BE2C (cell line): ENCODE results near the gene HEATR3.

Experiments
- DNase-seq: peaks from one replicate; pipeline ENCODE4 v3.0.0-alpha.2; 2020
- H3K27me3 ChIP-seq: fragments of 250-450 bp; sonication (Bioruptor Pico); 2 replicates; pipeline ENCODE4 v1.5.1; 2020; ENCODE audit warnings: mild to moderate bottlenecking
- H3K36me3 ChIP-seq: fragments of 250-450 bp; sonication (Bioruptor Pico); 2 replicates; pipeline ENCODE4 v1.5.1; 2020; ENCODE audit warnings: mild to moderate bottlenecking
- H3K4me1 ChIP-seq: fragments of 250-450 bp; sonication (Bioruptor Pico); 2 replicates; pipeline ENCODE4 v1.5.1; 2020
- H3K4me3 ChIP-seq: 2 replicates; pipeline ENCODE4 v1.5.1; 2011; ENCODE audit warnings: low read depth, low read length
- H3K9me3 ChIP-seq: fragments of 250-450 bp; sonication (Bioruptor Pico); 2 replicates; pipeline ENCODE4 v1.5.1; 2020
- CTCF ChIP-seq: IDR thresholded peaks from 2 replicates; pipeline ENCODE4 v1.5.1; 2012; ENCODE audit warnings: mild to moderate bottlenecking, low read depth, low read length

HEATR3 gene

DNA sequence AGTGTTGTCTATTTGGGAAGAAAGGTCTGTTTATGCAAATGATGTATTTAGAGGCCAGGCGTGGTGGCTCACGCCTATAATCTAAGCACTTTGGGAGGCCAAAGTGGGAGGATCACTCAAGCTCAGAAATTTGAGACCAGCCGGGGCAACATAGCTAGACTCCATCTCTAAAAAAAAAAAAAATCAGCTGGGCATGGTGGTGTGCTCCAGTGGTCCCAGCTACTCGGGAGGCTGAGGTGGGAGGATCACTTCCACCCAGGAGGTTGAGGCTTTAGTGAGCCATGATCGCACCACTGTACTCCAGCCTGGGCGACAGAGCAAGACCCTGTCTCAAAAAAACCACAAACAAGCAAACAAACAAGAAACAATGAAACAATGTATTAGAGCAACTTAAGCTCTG, 18.9 kb upstream of the HEATR3 start:
- H3K9me3 ChIP-seq = no peaks in the 10 kb centered on the region
- H3K27me3 ChIP-seq = no peaks in the 10 kb centered on the region; the same call in 1 of the 2 replicates
- H3K36me3 ChIP-seq = no peaks in the 10 kb centered on the region
- no peak overlapping the region for H3K4me3 ChIP-seq
- H3K4me1 ChIP-seq = no peaks in the 10 kb centered on the region
- no peak for TF ChIP-seq CTCF
- no peak for DNase-seq

- Histone ChIP-seq H3K36me3 (no peaks in the 10 kb centered on the region), H3K4me1 (no peaks in the 10 kb centered on the region), H3K9me3 (no peaks in the 10 kb centered on the region), H3K27me3 (no peaks in the 10 kb centered on the region; the same call in 1 of the 2 replicates), H3K4me3 (no peak overlapping the region)
- no peak for DNase-seq
- TF ChIP-seq CTCF = no peak
These were observed 17.9 kb upstream of the HEATR3 start for GRCh38 chr16:50047864-50048263.

DNA sequence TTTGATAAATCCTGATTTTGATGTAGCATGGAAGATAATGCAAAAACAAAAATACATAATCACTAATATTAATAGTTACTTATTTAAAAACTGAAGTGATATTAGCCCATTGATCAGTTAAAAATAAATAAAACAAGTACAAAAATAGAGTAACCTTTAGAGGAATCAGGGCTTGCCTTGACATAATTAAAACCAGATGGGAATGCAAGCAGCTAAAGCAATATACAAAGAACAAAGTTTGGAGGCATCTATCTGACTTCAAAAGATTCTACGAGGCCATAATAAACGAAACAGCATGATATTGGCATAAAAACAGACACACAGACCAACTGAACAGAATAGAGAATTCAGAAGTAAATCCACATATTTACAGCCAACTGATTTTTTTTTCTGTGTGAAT, 15.0 kb upstream of the HEATR3 start:
- TF ChIP-seq CTCF = no peak
- no peaks in the 10 kb centered on the region for H3K9me3 ChIP-seq
- DNase-seq = no peak
- H3K27me3 ChIP-seq = no peaks in the 10 kb centered on the region
- no peaks in the 10 kb centered on the region for H3K36me3 ChIP-seq
- H3K4me3 ChIP-seq = no peak overlapping the region
- H3K4me1 ChIP-seq = no peaks in the 10 kb centered on the region

DNA sequence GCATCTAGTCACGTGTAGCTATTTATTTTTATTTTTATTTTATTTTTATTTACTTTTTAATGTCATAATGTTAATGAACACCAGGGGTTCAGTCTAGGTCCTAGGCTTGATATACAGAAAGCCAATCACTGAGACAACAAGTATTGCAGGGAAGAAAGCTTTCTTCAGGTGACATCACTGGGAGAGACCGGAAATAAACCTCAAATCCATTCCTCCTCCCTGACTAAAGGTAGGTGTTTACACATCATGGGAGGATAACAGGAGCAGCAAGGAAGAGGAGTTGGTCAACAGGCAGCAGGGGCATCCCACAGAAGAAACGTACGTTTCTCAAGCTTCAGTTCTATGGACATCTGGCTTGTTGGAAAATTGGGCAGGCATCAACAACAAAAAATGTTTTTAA, 9.5 kb upstream of the HEATR3 start:
- no peak for TF ChIP-seq CTCF
- H3K27me3 ChIP-seq = no peaks in the 10 kb centered on the region
- H3K4me1 ChIP-seq = no peaks in the 10 kb centered on the region
- no peaks in the 10 kb centered on the region for H3K36me3 ChIP-seq
- H3K4me3 ChIP-seq = no peak overlapping the region
- DNase-seq = no peak
- H3K9me3 ChIP-seq = no peaks in the 10 kb centered on the region

DNA sequence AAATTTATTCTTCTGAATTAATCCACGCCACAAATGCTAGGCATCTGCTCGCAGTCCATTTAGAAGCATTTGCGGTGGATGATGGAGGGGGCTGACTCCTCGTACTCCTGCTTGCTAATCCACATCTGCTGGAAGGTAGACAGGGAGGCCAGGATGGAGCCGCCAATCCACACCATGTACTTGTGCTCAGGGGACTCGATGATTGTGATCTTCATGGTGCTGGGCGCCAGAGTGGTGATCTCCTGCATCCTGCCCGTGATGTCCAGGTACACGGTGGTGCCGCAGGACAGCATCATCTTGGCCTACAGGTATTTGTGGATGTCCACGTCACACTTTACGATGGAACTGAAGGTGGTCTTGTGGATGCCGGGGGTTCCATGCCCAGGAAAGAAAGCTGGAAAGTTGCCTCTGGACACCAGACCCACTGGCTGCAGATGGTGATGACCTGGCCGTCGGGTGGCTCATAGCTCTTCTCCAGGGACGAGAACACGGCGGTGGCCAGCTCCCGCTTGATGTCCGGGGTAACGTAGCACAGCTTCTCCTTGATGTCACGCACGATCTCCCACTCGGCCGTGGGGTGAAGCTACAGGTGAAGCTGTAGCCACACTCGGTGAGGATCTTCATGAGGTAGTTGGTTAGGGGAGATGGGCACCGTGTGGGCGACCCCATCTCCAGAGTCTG, 7.5 kb upstream of the HEATR3 start:
- no peak for DNase-seq
- Histone ChIP-seq H3K36me3 (no peaks in the 10 kb centered on the region), H3K9me3 (no peaks in the 10 kb centered on the region), H3K4me1 (no peaks in the 10 kb centered on the region), H3K4me3 (no peak overlapping the region), H3K27me3 (no peaks in the 10 kb centered on the region)
- TF ChIP-seq CTCF = no peak

GRCh38 chr16:50059111-50059510, 6.7 kb upstream of the HEATR3 start:
- Histone ChIP-seq H3K4me1 (no peaks in the 10 kb centered on the region), H3K36me3 (no peaks in the 10 kb centered on the region), H3K9me3 (no peaks in the 10 kb centered on the region), H3K27me3 (no peaks in the 10 kb centered on the region), H3K4me3 (no peak overlapping the region)
- TF ChIP-seq CTCF = no peak
- no peak for DNase-seq
